Stimulated activated naive CD4-positive, alpha-beta T cell (primary cell): ENCODE measurements around the gene RPLP1.
"Not testable (repeated sequence)": the region's sequence is repeated elsewhere in the genome, so short reads cannot be mapped to it uniquely, and the experiment has no call there.

Experiments
- DNase-seq, 6 experiments: peaks; one replicate each; lab custom pipeline; 2025; lab: John Stamatoyannopoulos, UW

The RPLP1 gene

DNA sequence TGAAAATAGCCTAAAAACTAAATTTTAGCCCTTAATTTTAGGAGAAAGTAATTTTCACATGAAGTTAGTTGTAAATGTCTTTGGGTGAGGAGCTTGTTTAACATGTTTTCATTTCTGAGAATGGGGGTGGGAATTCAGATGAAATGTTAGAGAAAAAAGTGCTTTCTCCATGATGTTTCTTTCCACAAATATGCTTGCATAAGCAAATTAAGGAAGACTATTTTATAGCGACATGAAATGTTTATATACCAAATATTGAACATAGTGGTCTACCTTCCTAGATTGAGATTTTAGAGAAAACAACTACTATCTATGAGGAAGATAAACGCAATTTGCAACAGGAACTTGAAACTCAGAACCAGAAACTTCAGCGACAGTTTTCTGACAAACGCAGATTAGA lies 13.0 kb upstream of the RPLP1 start:
- no peak for DNase-seq

DNA sequence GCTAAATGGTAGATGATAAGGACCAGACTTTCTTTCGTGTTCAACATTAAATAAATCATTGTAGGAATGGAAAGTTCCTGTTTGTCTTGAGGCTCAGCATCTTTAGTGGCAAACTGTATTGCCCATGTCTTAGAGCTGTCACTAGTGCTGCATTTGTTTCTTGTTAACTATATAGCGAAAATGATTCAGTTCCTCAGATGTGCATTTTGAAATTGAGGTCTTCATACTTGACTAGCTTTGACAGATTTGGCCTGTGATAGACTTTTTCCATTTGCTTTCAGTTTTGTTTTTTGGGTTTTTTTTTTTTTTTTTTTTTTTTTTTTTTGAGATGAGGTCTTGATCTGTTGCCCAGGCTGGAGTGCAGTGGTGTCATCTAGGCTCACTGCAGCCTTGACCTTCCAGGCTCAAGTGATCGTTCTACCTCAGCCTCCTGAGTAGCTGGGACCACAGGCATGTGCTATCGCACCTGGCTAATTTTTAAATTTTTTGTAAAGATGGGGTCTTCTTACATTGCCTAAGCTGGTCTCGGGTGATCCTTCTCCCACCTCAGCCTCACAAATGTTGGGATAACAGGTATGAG lies 9.5 kb upstream of the RPLP1 start:
- no peak for DNase-seq

DNA sequence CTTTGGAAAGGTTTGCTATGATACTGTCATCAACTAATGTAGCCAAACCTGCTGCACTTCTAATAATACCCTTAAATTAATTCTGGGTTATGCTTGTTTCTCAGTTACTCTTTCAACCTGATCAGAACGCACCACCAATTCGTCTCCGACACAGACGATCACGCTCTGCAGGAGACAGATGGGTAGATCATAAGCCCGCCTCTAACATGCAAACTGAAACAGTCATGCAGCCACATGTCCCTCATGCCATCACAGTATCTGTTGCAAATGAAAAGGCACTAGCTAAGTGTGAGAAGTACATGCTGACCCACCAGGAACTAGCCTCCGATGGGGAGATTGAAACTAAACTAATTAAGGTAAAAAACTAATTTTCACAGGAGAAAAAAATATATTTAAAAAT lies 7.9 kb upstream of the RPLP1 start:
- no peak for DNase-seq

DNA sequence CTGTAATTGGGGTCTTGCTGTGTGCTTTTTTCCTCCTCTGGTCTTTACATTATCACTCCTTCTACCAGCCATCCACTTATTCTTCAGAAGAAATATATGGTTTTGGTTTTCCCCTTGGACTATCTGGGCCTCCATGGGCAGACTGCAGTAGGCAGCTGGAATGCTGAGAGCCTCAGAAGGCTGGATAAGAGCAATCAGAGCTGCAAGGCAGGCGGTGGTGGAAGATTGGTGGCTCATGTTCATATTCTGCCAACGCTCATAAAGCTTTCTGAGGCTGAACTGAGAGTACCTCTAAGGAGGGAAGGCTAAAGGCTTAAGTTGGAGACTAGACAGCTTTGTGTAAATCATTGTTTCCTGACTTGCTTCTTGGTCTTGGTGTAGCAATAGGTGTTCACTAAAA lies 5.7 kb upstream of the RPLP1 start:
- no peak for DNase-seq

DNA sequence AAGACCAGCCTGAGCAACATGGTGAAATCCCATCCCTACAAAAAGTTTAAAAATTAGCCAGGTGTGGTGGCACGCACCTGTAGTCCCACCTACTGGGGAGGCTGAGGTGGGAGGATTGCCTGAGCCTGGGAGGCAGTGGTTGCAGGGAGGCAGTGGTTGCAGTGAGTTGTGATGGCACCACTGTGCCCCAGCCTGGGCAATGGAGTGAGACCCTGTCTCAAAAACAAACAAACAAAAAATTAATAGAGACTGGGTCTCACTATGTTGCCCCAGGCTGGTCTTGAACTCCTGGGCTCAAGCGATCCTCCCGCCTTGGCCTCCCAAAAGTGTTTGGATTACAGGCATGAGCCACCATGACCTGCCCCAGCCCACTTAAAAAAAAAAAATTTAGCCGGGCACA lies 2.4 kb upstream of the RPLP1 start:
- DNase-seq = not testable (repeated sequence)

DNA sequence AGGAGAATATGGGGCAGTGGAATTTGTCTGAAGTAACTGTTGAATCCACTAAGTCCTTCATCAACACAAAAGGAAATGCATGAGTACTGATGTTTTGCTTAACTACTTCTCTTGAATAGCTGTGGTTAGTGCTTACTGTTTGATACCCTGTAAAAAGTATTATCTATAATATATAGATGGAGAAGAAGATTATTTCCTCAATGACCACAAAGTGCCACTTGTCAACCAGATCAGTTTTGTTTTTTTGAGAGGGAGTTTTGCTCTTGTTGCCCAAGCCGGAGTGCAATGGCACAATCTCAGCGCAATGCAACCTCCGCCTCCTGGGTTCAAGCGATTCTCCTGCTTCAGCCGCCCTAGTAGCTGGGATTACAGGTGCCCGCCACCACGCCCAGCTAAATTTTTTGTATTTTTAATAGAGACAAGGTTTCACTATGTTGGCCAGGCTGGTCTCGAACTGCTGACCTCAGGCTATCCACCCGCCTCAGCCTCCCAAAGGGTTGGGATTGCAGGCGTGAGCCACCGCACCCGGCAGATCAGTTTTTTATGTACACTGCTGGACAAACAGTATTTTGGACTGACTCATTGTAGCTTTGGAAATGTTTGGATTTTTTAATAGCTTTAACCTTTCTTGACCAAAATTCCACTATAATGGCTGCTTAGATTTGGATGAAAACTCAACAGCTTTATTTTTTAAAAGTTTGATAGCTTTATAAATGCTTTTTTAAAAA lies 1.5 kb upstream of the RPLP1 start:
- DNase-seq = no peak

DNA sequence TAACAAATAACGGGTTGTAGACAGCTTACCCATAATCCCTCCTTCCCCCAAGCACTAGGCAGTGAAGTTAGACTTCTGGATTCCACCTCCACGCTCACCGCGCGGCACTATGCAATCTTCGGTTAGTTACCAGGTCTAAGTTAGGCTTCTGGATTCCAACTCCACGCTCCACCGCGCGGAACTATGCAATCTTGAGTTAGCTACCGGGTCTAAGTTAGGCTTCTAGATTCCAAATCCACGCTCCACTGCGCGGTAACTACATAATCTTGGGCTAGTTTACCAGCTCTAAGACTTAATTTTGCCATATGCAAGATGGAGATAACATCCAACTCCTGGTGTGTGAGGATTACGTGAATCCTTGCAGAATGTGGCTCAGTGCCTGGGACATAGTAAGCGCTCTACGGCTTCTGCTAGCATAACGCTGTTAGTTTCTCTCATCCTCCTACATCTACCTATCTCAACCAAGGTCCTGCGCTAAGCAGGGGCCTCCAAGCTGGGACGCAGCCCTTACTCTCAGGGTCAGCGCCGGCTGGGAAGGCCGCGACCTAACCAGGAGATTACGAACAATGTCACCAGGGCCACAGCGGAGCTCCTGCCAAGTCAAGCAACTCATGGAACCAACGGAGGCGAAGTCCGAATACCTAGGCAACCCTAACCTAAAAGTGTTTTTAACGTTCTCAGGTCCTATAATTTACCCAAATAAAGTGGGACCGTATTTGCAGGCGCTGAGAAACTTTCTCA lies 497 bp upstream of the RPLP1 start:
- DNase-seq = peak in 4 of 6 experiments; percentile 6 to 55 (median 24)

DNA sequence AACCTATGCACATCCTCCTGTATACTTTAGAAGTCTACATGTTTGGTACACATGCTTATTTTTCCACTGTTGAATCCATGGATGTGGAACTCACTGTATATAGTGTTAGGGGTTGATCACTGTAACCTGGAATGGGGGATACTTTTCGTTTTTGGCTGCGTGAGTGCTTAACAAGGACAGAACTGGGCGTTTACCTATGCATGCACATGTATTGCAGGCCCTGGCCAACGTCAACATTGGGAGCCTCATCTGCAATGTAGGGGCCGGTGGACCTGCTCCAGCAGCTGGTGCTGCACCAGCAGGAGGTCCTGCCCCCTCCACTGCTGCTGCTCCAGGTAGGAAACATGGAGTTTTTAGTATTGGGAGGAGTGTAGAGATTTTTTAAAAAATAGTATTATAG lies 2.3 kb downstream of the RPLP1 start:
- DNase-seq = no peak

DNA sequence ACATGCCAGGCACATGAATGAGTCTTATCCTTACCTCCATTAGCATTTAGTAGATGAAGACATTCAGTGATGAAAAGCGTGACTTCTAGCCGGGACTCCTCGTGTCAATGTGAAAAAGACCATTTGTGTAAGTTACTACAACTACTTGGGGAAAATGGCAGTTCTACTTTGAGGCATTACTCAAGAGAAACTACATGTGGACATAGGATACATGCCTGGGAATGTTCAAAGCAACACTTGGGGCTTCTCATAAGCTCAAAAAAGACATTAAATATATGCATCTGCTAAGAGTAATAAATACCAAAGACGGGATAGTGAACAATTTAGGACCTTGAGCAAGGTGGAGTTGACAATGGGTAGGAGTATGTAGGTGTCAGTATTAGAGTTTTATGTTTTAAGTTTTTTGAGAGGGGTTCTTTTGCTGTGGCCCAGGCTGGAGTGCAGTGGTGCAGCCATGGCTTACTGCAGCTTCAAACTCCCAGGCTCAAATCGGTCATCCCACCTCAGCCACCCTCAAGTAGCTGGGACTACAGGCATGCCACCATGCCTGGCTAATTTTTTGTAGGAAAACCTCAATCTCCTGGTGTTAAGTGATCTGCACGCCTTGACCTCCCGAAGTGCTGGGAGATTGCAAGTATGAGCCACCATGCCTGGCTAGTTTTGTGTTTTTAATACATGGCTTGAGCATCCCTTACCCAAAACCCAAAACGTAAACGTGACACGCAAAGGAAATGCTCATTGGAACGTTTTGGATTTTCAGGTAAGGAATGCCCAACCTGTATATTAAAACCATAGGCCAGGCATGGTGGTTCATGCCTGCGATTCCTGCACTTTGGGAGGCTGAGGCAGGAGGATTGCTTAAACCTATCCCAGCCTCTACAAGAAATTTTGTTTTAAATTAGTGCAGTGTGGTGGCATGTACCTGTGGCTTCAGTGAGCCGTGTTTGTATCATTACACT lies 3.9 kb downstream of the RPLP1 start:
- no peak for DNase-seq

DNA sequence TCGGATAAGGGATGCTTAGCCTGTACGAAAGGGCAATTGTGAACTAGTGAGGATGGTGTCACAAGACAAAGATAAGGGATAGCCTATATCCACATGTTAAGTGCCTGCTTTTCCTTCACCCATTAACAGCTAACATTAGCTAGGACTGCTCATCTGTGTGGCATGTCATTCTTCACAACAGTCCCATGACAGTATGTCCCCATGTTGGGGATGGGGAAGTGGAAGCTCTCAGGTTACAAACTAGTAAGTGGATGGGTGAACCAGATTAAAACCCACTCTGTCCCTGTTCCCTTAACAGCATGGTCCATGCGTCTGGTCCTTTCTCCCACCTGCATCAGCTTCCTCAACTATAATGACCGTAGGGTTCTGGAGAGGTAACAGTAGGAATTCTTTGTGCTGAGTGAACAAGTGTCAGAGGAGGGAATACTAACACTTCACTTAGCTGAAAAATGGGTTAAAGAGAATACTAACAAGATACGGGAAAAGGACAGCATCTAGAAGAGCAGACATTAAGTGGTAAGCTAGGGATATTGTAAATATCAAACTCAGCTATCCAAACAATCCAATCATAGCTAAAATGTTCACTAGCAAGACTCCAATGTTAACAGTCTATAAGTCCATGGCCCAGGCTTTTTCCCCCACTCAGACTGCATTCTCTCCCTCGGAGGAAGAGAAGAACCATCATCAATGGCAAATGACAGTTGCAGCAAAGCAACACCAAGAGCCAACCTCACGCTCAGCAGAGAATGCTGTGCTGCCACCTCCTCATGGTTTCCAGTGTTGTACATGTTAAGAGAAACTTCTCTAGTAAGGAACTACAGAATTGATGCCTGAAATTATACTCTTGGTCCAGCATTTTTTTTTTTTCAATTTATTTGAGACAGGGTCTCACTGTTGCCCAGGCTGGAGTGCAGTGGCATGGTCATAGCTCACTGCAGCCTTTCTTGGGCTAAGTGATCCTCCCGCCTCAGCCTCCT lies 5.0 kb downstream of the RPLP1 start:
- DNase-seq = no peak

DNA sequence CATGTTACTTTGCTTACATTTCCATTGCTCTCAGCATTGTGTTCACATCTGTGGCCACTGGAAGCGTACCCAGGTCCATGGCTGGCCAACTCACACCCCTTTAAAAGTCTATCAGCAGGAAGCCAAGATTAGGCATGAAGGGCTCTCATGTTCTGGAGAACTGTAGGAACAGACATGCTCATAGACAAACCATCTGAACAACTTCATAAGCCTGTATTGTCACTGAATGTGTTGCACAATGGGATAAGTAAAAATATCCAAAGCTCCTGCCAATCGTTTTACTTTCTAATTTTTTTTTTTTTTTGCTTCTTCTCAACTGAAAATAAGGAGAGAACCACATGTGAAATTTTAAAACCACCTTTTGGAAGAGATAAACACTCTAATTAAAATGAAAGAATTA lies 6.4 kb downstream of the RPLP1 start:
- DNase-seq = no peak

DNA sequence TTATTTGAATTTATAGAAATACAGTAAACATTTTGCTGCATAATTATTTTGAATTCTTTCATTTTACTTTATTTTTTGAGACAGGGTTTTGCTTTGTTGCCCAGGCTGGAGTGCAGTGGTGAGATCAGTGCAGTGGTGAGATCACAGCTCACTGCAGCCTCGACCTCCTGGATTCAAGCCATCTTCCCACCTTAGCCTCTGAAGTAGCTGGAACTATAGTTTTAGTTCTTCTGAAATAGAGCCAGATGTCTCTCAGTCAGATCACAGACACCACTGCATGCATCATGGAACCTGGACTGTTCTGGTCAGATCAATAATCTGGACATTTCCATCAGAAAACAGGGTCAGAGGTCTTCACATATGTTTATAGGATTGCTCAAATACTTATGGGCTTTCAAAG lies 7.9 kb downstream of the RPLP1 start:
- no peak for DNase-seq

DNA sequence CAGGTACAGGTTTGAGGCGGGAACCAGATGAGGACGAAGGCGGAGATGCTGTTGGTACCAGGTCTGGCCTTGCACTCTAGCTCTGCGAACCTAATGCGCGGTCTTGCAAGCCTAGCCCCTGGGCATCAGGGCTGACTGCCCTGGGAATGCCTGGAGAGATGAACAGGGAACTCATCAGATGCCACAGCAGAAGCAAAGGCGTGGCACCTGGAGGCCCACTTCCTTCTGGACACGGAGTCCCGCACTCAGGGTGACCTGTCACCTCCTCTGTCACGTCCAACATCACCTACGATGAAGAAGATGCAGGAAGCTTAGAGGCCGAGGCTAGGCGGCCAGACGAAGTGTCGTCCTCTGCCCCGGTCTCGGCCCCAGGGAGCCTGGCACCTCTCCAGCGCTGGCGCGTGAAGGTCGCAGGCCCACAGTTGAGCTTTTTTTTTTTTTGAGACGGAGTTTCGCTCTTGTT lies 9.4 kb downstream of the RPLP1 start:
- DNase-seq = peak in 1 of 6 experiments; percentile 24

DNA sequence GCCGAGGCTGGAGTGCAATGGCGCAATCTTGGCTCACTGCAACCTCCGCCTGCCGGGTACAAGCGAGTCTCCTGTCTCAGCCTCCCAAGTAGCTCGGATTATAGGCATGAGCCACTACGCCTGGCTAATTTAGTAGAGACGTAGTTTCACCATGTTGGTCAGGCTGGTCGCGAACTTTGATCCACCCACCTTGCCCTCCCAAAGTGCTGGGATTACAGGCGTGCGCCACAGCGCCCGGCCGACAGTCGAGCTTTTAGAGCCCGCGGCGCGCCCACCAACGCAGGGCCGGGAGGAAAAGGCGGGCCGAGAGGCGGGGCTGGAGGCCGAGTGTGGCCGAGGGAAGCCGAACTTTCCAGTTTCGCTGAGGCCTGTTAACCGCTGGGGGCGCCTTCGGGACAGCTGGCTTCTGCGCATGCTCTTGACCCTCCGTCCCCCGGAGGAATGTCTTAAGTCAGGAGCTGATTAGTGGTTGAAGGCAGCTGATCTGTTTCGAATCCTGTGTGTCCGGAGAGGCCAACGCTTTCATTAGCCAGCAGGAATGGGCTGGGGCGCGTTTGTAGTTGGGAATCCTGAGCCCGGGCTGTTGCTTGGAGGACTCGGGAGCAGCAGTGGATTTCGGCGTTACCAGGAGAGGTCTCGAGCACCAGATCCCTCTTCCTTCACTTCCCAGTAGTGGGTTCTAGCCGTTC lies 10.0 kb downstream of the RPLP1 start:
- peak; percentile 81 to 91 (median 88) for DNase-seq

DNA sequence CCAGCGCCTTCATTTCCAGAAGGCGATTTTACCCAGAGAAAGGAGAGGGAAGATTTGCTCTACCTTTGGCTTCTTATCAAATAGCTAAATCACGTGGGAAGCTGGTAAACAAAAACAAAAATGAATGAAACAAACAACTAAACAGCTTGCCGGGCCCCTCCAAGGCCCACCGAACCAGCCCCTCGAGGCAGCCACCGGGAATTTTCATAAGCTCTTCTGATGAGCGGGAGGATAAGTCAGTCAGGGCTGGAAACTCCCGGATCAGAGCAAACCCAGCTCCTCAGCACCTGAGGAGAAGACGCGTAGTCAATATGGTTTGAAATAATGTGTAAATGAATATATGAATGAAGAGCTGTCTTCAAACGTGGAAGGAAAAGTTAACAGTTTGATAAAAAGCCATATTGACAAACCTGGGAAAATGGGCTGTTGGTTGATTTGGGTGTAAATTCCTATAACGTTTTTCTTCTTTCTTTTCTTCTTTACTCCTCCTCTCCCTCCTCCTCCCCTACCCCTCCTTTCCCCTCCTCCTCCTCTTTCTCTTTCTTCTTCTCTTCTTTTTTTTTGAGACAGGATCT lies 10.7 kb downstream of the RPLP1 start:
- peak in 1 of 6 experiments; percentile 4 for DNase-seq

DNA sequence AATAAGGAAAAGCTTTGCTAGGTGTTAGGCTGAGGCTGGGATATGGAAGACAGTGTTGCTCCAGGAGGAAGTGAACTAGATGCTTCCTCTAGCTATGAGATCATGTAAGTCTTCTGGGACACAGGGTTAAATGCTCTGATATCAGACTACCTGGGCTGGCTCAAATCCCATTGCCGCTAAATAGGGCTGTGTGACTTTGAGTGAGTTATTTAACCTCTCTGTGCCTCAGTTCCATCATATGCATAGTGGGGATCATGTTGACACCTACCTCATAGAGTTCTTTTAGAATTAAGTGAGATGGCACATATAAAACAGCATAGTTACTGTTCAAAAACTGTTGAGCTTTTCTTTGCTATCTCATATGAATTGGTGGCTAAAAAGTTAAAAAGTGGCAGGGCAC lies 12.6 kb downstream of the RPLP1 start:
- no peak for DNase-seq

DNA sequence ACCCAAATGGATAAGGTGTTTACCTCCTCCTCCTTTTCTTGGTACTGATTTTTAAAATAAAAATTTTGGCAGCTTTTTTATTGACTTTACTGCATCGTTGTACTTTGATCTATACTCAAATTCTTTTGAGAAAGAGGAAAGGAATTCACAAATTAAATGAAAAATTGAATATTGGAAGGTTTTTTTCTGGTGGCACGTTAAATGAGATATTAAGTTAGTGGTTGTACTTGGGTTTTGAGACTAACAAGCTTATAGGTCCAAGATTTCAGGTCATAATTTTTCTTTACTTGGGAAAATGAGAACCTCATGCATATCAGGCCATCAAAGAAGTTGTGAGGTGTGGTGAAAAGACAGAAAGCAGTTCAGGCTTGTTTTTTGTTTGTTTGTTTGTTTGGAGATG lies 14.1 kb downstream of the RPLP1 start:
- DNase-seq = no peak

DNA sequence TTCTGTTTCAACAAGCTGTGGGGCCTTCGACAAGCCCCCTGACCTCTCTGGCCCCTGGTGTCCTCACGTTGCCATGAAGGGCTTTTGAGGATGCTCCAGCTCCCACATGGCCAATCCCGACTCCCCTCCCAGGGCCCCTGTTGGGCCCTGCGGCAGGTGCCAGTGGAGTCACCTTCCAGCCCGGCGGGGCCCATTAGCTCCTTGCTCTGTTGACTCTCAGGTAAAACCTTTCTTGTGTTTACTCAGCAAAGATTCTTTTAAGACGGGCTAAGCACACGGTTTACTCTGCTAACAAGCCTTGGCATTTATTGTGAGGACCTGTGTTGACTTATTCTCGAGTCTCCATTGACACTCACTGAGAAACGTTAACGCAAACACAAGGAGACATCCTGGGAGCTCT lies 15.0 kb downstream of the RPLP1 start:
- no peak for DNase-seq

DNA sequence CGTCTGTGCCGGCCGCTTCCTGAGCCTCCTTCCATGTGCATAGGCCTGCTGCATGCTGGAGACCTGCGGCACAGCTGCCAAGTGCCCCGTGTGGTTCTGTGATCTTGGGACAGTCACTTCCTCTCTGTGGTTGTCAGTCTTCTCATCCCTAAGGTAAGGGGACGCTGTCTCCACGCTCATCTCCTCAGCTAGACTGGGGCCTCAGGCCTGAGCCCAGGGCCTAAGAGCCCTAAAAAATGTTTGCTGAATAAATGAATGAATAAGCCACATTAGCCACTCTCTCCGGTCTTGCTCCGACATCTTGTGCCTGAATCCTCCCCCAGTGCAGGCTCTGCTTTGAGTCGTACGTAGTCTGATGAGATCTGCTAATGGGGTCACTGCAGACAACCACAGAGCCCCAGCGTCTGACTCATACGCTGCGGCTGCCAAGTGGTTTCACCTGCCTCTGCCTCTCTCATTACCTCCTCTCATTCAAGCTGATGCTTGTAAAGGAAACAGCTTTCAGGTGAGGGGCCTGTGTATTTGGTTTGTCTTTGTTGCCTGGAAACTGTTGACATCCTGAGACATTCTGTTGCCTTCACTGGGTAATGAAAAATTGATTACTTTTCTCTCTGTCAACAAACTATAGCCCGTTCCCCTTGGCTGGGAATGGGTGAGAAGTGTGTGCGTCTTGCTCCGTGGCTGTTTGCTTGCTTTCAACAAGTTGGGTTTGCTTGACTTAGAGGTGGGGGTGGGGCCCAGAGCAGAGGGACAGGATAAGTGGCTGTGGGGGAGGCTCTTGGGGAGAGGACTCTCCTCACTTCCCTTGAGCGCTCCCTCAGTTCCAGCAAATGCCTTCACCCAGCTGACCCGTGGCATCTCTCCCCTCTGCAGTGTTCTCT lies 15.9 kb downstream of the RPLP1 start:
- peak; percentile 60 to 88 (median 76) for DNase-seq
